Epidermal melanocyte (primary cell): ENCODE results near the gene COX7C.
A peak's percentile ranks its signal among the peaks of the same experiment; 100 is the strongest.
"Not testable (repeated sequence)": the region's sequence is repeated elsewhere in the genome, so short reads cannot be mapped to it uniquely, and the experiment has no call there.

Experiments
- DNase-seq: peaks from one replicate; pipeline ENCODE4 v3.0.0; 2011; ENCODE audit warnings: low spot score; ENCODE audit not compliant: insufficient read length

Gene COX7C, protein sequence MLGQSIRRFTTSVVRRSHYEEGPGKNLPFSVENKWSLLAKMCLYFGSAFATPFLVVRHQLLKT

DNA sequence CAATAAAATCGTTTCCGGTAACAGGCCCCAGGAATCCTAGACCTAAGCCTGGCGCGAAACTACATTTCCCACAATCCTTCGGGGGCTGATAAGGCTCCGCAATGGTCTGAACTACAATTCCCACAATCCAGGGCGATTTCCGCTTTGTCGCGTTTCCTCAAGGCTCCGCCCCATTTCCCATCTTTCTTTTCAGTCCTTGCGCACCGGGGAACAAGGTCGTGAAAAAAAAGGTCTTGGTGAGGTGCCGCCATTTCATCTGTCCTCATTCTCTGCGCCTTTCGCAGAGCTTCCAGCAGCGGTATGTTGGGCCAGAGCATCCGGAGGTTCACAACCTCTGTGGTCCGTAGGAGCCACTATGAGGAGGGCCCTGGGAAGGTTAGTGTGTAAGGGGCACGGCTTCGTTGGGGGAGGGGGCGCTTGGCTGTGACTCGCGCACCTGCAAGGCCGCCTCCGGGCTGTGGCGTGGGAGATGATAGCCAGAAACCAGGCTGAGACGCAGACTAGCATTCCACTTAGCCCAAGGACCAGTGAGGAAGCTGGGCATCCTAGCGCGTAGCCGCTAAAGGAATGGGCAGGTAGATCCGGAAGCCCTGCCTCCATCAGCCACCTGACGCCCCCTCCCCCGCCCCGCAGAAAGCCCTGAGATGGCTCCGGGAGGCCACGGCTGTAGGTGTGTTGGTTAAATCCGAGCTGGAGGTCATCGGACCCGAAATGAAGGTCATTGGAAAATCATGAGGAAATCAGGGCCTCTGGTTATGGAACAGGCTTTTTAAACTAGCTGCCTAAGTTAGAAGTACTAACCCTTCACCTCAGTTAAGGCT is at the start of gene COX7C:
Gene COX7C, plus strand, starts transcription at position 186 of the 821 bp plus-strand sequence. Its CDS starts 115 bp downstream, at position 301.
- DNase-seq: peak; percentile 85

DNA sequence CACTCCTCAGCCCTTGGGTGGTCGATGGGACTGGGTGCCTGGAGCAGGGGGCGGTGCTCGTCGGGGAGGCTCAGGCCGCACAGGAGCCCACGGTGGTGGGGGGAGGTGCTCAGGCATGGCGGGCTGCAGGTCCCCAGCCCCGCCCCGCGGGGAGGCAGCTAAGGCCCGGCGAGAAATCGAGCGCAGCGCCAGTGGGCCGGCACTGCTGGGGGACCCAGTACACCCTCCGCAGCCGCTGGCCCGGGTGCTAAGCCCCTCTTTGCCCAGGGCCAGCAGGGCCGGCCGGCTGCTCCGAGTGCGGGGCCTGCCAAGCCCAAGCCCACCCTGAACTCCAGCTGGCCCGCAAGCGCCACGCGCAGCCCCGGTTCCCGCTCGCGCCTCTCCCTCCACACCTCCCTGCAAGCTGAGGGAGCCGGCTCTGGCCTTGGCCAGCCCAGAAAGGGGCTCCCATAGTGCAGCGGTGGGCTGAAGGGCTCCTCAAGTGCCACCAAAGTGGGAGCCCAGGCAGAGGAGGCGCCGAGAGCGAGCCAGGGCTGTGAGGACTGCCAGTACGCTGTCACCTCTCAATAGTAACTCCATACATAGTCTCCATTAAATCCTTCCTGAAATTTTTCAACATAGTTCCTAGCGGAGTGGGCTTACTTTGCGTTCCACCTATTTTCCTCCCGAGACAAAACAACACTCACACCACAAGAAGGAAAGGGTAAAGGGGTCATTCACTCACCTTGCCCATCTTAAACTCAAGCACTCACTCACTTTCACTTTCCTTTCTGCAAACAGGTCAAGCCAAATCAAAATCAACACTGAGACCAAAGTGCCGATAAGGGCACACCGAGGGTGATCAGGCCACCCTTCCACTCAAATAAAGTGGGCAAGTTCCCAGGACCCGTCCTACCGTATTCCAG is 48.0 kb upstream of the COX7C start:
- DNase-seq: not testable (repeated sequence)

DNA sequence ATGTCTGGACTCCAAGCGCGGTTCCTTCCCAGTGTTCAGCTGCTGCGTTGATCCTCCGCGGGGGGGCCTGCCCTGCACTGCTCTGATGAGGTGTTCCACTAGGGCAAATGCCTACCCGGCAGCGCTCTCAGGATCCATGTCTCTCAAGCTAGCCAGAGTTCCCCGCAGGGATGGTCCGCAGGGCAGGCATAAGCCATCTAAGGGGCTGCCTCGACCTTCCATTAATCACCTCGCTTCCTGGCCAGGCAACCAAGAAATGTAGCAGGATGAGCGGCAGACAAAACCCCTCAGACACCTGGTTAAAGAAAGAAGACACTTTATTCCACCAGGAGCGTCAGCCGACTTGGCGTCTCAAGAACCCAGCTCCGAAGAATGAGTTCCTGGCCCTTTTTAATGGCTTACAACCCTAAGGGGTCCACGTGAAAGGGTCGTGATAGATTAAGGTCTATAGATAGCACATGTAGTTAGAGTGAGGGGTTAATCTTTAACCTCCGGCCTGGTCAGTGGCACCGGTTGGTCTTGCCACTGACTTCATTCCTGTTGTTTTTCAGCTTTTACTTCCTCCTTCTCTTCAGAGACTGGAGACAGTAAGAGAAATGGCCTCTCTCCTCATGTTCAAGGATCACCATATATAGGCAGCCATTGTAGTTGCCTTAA is 47.2 kb upstream of the COX7C start:
- no peak for DNase-seq

DNA sequence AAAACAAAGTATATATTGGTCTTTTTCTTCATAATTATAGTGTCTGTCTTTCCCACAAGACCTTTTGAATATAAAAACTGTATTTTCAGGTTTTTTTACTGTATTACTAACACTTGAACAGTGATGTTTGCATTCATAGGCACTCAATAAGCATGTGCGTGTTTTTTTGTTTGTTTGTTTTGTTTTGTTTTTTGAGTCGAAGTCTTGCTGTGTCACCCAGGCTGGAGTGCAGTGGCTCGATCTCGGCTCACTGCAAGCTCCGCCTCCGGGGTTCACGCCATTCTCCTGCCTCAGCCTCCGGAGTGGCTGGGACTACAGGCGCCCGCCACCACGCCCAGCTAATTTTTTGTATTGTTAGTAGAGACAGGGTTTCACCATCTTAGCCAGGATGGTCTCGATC is 46.6 kb upstream of the COX7C start:
- not testable (repeated sequence) for DNase-seq

DNA sequence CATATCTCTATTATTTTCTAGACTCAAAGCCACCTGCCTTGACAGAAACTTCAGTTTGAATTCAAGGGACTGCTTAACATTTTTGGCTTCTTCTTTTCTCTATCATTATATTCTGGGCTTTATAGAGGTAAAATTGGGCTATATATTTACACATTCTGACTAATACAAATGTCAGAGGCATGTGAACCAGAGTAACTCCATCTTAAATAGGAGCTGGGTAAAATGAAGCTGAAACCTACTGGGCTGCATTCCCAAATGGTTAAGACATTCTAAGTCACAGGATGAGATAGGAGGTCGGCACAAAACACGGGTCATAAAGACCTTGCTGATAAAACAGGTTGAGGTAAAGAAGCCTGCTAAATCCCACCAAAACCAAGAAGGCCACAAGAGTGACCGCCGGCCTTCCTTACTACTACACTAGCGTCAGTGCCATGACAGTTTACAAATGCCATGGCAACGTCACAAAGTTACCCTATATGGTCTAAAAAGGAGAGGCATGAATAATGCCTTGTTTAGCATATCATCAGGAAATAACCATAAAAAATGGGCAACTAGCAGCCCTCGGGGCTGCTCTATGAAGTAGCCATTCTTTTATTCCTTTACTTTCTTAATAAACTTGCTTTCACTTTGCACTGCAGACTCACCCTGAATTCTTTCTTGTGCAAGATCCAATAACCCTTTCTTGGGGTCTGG is 44.8 kb upstream of the COX7C start:
- no peak for DNase-seq

DNA sequence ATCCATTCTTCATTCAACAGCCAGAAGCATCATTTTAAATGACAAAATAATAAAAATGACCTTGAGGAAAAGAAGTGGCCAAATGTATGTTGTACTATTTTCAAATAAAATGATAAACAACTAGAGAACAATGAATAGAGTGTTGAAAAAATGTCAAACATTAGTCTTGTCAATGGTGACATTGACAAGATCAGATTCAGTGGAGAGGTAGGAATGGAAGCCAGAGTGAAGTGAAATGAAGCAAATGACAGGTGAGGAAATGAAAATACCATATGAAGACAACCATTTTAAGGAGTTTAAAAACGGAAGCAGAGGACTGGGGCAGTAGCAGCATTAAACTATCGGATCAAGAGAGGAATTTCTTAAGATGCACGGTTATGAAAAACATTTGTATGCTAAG is 38.2 kb upstream of the COX7C start:
- no peak for DNase-seq

DNA sequence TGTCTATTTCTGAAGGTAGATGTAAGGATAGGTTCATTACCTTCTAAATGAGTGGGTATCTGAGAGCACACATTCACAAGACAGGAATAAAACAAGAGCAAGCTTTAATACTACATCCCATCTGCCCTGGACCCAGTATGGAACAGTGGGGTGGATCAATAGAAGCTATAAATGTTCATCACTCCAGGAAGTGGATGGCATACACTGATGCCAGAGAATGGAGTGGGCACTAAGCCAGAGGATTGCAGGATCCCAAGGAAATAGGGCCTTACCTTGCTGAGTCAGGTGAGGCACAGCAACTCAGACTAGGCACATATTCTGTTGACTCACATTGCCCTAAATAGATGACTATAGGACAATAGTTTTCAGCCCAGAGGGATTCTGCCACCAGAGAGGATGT is 21.3 kb upstream of the COX7C start:
- no peak for DNase-seq

DNA sequence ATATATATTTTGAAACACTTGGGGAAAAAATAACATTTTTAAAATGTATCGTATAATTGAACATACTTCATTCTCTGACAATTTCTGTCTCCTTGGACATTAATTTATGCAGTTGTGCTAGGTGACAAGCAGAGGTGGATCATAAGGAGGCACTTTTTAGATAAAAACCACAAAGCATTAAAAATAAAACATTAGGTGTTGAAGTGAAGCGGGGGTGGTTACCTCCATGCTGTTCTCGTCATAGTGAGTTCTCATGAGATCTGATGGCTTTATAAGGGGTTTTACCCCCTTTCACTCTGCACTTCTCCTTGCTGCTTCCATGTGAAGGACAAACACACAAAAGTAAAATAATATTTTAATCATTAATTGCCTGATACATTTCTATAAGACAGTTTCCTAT is 11.9 kb upstream of the COX7C start:
- DNase-seq: no peak

DNA sequence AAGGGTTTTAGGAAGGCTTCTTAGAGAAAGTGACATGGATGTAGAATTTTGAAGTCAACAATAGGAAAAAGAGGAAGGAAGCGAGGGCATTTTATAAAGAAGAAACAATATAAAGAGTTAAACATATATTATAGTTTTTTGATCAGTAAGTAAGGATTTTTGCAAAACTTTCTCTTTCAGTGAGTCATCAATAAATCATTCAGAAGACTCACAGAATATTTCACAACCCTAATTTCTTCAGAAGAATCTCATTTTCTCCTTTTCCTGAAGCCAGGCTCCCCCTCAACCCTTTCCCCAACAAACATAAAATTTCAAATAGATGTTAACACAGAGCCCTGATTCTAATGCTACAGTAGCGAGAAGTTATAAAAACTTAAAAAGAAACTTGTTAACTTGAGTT is 4.3 kb upstream of the COX7C start:
- no peak for DNase-seq

DNA sequence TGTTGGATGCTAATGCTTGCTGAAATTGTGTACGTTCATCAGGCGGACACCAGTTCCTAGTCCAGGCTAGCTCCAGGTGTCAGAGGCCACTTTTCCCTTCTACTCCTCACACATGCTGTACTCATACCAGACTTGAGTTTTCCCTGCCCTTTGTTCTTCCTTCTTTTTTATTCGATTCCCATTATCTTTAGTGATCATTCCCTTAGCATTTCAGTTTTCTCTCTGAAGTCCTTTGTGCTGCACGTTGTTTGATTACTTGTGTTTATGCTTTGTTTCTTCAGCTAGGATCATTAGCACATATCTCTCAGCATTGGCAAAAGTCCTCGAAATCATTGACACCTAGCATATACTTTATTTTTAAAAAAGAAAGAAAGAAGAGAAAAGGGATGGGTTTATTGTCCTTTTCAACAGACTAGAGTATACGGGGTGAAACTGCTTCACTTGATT is 409 bp upstream of the COX7C start:
- DNase-seq: no peak

DNA sequence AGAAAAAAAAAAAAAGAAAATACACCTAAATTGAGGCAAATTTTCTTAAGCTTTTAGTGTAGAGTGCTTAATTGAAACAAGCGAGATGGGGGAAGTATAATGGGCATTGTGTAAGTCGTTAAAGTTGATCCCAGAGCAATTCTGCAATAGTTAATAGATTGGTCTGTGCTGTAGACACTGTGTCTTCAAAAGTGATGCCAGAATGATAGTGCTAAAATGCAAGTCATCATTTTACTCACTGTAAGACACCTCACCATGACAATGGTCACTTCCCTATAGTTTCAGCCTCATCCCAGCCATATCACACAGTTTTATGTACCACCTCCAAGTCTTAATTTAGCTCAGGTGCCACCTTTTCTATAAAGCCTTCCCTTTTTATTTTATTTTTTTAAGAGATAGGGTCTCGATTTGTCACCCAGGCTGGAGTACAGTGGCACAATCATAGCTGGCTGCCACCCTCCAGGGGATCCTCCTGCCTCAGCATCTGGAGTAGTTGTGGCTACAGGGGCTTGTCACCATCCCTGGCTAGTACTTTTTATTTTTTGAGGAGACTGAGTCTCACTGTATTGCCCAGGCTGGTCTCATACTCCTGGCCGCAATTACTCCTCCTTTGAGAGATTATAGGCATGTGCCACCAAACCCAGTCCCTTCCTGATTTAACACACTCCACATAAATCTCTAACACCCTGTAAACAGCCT is 6.2 kb downstream of the COX7C start:
- DNase-seq: no peak

DNA sequence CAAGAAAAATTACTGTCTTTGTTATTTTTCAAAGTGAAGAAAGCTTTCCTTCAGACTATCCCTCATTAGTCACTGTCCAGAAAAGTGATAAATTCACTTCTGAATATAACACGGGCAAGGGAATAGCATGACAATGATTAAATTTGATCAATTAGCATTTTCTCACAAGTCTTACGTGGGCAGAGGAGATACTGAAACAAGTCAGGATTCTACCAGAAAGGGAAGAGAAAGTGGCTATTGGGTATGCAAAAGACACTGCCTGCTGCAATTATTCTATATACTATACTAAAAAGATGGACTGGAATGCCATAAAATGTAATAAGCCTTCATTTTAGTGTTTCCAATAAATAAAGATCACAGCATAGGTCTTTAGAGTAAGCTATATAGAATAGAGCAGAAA is 7.4 kb downstream of the COX7C start:
- no peak for DNase-seq

DNA sequence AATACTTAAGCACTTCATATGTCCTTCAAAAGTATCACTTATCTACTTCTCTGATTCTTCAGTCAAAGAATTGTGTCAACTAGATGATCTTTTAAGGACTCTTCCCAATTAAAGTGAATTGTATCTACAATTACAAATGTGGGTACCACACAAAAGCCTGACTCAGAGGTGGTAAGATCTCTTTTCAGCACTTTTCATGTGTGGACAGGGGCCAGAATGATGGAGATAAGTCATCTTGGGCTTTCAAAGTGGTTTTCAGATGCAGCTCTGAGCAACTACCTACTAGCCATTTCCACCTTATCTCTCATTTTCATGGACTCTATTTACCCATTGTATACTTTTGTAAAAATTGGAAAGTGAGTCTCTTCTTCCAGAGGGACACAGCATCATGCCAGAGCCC is 8.4 kb downstream of the COX7C start:
- DNase-seq: no peak

DNA sequence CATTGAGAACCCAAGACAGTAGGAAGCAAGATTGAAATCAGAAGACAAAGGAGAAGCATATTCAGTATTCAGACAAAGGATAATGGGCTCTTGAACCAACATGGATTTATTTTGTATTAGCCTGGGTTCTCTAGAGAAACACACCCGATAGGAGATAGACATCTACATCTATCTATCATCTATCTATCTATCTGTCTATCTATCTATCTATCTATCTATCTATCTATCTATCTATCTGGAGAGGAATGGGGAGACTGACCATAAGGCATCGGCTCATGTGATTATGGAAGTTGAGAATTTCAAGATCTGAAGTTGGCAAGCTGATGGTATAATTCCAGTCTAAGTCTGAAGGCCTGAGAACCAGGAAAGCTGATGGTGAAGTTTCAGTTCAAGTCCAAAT is 13.4 kb downstream of the COX7C start:
- DNase-seq: no peak

DNA sequence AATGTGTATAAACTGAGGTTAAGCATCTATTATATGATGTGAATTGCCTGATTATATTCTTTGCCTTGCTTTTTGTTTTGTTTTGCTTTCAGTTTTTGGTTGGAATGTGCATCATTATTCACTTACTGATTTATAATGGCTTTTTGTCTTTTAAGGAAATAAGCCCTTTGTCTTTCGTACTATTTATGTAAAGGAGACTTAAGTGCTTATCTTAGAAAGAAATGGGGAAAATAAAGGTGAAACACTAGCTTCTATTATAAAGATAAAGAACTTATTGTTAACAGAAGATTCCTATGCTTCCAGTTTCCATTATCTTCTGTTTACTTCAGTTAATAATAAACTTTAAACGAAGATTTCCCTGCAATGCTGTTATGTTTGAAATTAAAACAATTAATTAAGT is 23.3 kb downstream of the COX7C start:
- no peak for DNase-seq

DNA sequence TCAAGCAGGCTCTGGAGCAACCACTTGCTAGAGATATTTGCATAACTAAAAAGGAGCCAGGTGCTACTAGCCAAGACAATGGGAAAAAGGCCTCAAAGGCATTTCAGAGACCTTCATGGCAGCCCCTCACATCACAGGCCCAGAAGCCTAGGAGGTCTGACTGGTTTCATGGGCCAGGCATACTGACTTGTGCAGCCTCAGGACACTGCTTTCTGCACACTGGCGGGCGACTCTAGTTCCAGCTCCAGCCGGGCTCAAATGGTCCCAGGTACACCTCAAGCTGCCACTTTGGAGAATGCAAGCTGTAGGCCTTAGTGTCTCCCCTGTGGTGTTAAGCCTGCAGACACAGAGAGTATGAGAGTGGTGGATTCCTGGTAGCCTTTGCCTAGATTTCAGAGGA is 27.1 kb downstream of the COX7C start:
- DNase-seq: no peak

DNA sequence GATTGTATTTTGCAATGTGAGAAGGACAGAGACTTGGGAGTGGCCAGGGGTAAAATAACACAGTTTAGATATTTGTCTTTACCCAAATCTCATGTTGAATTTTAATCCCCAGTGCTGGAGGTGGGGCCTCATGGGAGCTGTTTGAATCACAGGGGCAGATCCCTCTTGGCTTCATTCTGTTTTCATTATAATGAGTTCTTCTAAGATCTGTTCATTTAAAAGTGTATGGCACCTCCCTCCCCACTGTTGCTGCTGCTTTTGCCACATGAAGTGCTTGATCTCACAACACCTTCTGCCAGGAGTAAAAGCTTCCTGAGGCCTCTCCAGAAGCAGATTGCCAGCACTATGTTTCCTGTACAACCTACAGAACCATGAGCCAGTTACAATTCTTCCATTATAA is 28.1 kb downstream of the COX7C start:
- DNase-seq: no peak

DNA sequence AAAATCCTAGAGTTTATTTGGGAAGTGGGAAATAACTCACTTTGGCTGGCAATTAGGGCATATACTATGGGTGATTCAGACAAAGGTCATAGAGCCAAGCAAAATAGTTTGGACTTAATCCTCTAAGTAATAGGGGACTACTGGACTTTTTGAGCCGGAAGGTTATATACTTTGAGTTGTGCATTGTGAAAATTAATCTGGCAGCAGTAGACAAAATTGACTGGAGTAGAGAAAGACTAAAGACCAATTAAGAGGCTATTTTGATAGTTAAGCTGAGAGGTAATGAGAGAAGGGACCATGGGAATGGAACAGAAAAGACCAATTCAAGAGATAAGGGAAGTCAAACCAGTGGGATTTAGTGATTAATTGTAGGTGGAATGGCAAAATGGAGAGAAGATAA is 28.9 kb downstream of the COX7C start:
- no peak for DNase-seq

DNA sequence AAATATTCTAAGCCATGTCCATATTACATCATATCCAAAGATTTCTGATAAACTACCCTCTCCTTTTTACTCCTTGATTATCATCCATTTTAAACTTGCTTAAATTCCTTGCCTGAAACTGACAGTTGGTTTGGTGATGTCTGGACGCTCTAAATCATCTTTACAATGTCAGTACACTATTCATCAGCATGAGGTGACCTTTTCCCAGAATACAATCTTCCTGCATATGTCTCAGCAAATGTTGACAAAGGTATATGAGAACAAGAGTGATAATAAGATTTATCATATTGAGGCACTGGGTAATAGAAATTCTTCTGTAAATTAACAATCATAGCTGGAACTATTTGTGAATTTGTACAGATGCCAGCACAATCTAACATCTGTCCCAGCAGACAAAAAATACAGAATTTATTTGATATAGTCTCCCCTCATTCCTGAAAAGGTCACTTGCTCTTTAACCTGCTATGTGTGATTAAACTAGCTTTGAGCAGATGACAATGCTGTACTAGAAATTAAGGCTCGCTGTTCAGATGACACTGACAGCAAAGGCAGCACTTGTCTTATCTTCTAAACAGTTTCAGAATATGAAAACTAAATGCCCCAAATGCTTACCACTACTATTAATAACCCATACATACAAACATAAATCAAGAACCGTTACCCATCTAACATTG is 32.2 kb downstream of the COX7C start:
- DNase-seq: no peak

DNA sequence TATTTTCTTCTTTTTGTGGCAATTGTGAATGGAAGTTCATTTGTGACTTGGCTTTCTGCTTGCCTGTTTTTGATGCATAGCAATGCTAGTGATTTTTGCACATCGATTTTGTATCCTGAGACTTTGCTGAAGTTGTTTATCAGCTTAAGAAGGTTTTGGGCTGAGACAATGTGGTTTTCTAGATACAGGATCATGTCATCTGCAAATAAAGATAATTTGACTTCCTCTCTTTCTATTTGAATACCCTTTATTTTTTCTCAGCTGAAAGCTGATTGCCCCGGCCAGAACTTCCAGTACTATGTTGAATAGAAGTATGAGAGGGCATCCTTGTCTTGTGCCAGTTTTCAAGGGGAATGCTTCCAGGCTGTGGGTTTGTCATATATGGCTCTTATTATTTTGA is 43.0 kb downstream of the COX7C start:
- DNase-seq: not testable (repeated sequence)
